Activated naive CD8-positive, alpha-beta T cell treated with anti-CD3 and anti-CD28 coated beads, Interleukin-2, amount 50 U/mL, for 16 hours (primary cell): ENCODE data around the gene AATK.
"Not testable (repeated sequence)": the region's sequence is repeated elsewhere in the genome, so short reads cannot be mapped to it uniquely, and the experiment has no call there.

Experiments used
- DNase-seq: peaks from one replicate; pipeline ENCODE4 v3.0.0-alpha.2; 2020; ENCODE audit warnings: low read depth, low spot score

Gene AATK

GRCh38 chr17:81162491-81162890, 3.5 kb downstream of the AATK start:
- no peak for DNase-seq

- DNase-seq, result no peak
These were observed 4.0 kb downstream of the AATK start for GRCh38 chr17:81161972-81162371.

- DNase-seq, result no peak
These were observed 4.5 kb downstream of the AATK start for GRCh38 chr17:81161536-81161935.

GRCh38 chr17:81160747-81161453, 5.1 kb downstream of the AATK start:
- DNase-seq, result no peak

GRCh38 chr17:81160306-81160705, 5.7 kb downstream of the AATK start:
- DNase-seq, result no peak

GRCh38 chr17:81159611-81160265, 6.3 kb downstream of the AATK start:
- no peak for DNase-seq

GRCh38 chr17:81158688-81159590, 7.1 kb downstream of the AATK start:
- no peak for DNase-seq

- no peak for DNase-seq
These were observed 8.0 kb downstream of the AATK start for GRCh38 chr17:81157848-81158687.

- DNase-seq, result no peak
These were observed 8.9 kb downstream of the AATK start for GRCh38 chr17:81156866-81157805.

- no peak for DNase-seq
These were observed 11.1 kb downstream of the AATK start for GRCh38 chr17:81154961-81155360.

- not testable (repeated sequence) for DNase-seq
These were observed 12.0 kb downstream of the AATK start for GRCh38 chr17:81154016-81154415.

GRCh38 chr17:81153340-81153803, 12.6 kb downstream of the AATK start:
- no peak for DNase-seq

GRCh38 chr17:81152288-81152828, 13.7 kb downstream of the AATK start:
- DNase-seq, result no peak

- DNase-seq, result no peak
These were observed 14.7 kb downstream of the AATK start for GRCh38 chr17:81151278-81151677.

- DNase-seq, result no peak
These were observed 15.5 kb downstream of the AATK start for GRCh38 chr17:81150377-81151077.

- no peak for DNase-seq
These were observed 17.0 kb downstream of the AATK start for GRCh38 chr17:81148986-81149533.

GRCh38 chr17:81148571-81148970, 17.4 kb downstream of the AATK start:
- no peak for DNase-seq

- no peak for DNase-seq
These were observed 18.3 kb downstream of the AATK start for GRCh38 chr17:81147701-81148100.

GRCh38 chr17:81146208-81146607, 19.8 kb downstream of the AATK start:
- not testable (repeated sequence) for DNase-seq
